Measurements from ENCODE around the gene UGT2A2. TPM values are rescaled to one million over a fixed set of nuclear protein-coding genes. Genes with fewer than 3 reads are reported as not detected.
"Not testable (repeated sequence)": the region's sequence is repeated elsewhere in the genome, so short reads cannot be mapped to it uniquely, and the experiment has no call there.

Gene UGT2A2
- not detected for total RNA-seq

- ATAC-seq (ENCODE audit: low FRiP score) (no peak), DNase-seq (ENCODE audit: low spot score) (no peak)
- TF ChIP-seq CTCF (IDR thresholded peaks at IDR 0.05): no peak
Measured at GRCh38 chr4:69639542-69639941, at the start of gene UGT2A2. UGT2A2 (minus strand) TSS chr4:69639642; CDS start chr4:69639640, 2 bp downstream.

GRCh38 chr4:69684804-69685203 lies 45.4 kb upstream of the UGT2A2 start:
- no peak for TF ChIP-seq CTCF (IDR thresholded peaks at IDR 0.05)
- DNase-seq (ENCODE audit: low spot score) (no peak), ATAC-seq (ENCODE audit: low FRiP score) (no peak)

GRCh38 chr4:69668680-69669079 lies 29.2 kb upstream of the UGT2A2 start:
- ATAC-seq (ENCODE audit: low FRiP score) (no peak), DNase-seq (ENCODE audit: low spot score) (no peak)
- no peak for TF ChIP-seq CTCF (IDR thresholded peaks at IDR 0.05)

GRCh38 chr4:69664009-69664408 lies 24.6 kb upstream of the UGT2A2 start:
- not testable (repeated sequence) for ATAC-seq (ENCODE audit: low FRiP score); DNase-seq (ENCODE audit: low spot score)

- ATAC-seq (ENCODE audit: low FRiP score); DNase-seq (ENCODE audit: low spot score): not testable (repeated sequence)
Measured at GRCh38 chr4:69661130-69661803, 21.8 kb upstream of the UGT2A2 start.

- DNase-seq (ENCODE audit: low spot score) (no peak), ATAC-seq (ENCODE audit: low FRiP score) (no peak)
- TF ChIP-seq CTCF (IDR thresholded peaks at IDR 0.05): no peak
Measured at GRCh38 chr4:69658133-69658532, 18.7 kb upstream of the UGT2A2 start.

GRCh38 chr4:69656653-69657158 lies 17.3 kb upstream of the UGT2A2 start:
- no peak for TF ChIP-seq CTCF (IDR thresholded peaks at IDR 0.05)
- DNase-seq (ENCODE audit: low spot score) (no peak), ATAC-seq (ENCODE audit: low FRiP score) (no peak)

GRCh38 chr4:69653147-69653546 lies 13.7 kb upstream of the UGT2A2 start, which contains the start of gene UGT2A1:
UGT2A1 (minus strand) TSS chr4:69653247; CDS start chr4:69647644, 5,603 bp downstream.
- no peak for TF ChIP-seq CTCF (IDR thresholded peaks at IDR 0.05)
- no peak for DNase-seq (ENCODE audit: low spot score)
- ATAC-seq (ENCODE audit: low FRiP score): no peak

Measured in omental fat pad (tissue), 4 donors.